Gastrocnemius medialis (tissue), 4 donors: Measurements from ENCODE around the gene MAOB.

Experiments
- POLR2A ChIP-seq, 2 donors: fragments of 450-650 bp; IDR thresholded peaks; one replicate each; pipeline ENCODE4 v1.6.1; 2017; ENCODE audit warnings: antibody characterized with exemption in 2 of 2, mild to moderate bottlenecking in 2 of 2, moderate library complexity in 2 of 2
- TF ChIP-seq, protein P1 (sequence below), 5 experiments: fragments of 450-650 bp in 3 of 5; fragments of 200-600 bp in 2 of 5; sonication (generic) in 2 of 5; IDR thresholded peaks in 4 of 5; conservative IDR thresholded peaks in 1 of 5; 1 replicate in 4 of 5; 2 replicates in 1 of 5; pipeline ENCODE4 v1.5.1; 2016 to 2019; ENCODE audit warnings: antibody characterized with exemption in 5 of 5, mild to moderate bottlenecking in 3 of 5, moderate library complexity in 3 of 5

DNA sequence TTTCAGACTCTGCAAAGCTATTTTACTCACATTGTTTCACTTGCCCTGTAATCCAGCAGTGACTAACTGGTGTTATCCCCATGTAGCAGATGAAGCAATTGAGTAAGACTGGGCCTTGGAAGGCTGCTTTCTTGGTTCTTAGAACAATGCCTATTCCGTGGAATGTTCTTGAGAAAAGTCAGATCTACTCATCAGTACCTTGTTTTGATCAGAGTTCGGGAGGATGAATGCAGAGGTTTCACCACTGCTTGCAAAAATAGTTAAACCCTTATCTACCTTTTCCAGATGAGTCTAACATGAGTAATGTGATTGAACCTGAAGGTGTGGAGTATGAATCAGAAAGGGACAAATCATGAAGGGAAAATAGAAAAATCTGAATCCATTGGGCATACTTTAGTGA, 1.8 kb downstream of the MAOB start:
- no peak for TF ChIP-seq POLR2A (IDR thresholded peaks at IDR 0.05)
- TF ChIP-seq, protein P1, sequence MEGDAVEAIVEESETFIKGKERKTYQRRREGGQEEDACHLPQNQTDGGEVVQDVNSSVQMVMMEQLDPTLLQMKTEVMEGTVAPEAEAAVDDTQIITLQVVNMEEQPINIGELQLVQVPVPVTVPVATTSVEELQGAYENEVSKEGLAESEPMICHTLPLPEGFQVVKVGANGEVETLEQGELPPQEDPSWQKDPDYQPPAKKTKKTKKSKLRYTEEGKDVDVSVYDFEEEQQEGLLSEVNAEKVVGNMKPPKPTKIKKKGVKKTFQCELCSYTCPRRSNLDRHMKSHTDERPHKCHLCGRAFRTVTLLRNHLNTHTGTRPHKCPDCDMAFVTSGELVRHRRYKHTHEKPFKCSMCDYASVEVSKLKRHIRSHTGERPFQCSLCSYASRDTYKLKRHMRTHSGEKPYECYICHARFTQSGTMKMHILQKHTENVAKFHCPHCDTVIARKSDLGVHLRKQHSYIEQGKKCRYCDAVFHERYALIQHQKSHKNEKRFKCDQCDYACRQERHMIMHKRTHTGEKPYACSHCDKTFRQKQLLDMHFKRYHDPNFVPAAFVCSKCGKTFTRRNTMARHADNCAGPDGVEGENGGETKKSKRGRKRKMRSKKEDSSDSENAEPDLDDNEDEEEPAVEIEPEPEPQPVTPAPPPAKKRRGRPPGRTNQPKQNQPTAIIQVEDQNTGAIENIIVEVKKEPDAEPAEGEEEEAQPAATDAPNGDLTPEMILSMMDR (IDR thresholded peaks at IDR 0.05 in 4 of 5, conservative IDR thresholded peaks at IDR 0.05 in 1 of 5), result no peak
